ENCODE results near the gene MAGI2. TPM values are rescaled to one million over a fixed set of nuclear protein-coding genes. Genes with fewer than 3 reads are reported as not detected.
A peak's percentile ranks its signal among the peaks of the same experiment; 100 is the strongest.
"Not testable (repeated sequence)": the region's sequence is repeated elsewhere in the genome, so short reads cannot be mapped to it uniquely, and the experiment has no call there.

Gene MAGI2
- total and polyA plus RNA-seq, 2 experiments from 2014 or later = 3.5 to 4.1 TPM

DNA sequence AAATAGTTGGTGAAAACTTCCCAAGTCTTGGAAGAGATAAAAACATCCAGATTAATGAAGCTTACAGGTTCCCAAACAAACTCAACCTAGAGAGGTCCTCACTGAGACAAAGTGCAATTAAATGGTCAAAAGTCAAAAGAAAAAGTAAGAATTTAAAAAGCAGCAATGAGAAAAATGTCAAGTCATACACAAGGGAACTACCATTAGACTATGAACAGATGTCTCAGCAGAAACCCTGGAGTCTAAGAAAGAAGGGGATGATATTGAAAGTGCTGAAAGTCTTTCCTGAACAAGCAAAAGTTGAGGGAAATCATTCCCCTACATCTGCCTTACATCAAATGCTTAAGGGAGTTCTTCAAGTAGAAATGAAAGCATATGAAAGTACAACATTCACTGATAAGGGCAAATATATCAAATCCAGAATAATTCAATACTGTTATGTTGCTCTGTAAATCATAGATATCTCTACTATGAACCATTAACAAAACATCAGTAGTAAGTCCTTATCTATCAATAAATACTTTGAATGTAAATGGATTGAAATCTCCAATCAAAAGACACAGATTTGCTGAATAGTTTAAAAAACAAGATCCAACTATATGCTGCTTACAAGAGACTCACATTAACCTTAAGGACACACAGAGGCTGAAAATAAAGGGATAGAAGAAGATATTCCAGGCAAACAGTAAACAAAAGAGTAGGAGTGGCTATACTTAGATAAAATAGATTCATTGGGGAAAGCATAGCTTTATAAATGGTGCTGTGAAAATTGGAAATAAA lies 1205.4 kb downstream of the MAGI2 start:
- Histone ChIP-seq H3K4me3 (no peak overlapping the region), H3K4me1 (ENCODE audit: insufficient read depth) (no peaks in the 10 kb centered on the region), H4K20me1 (ENCODE audit: insufficient read depth) (no peaks in the 10 kb centered on the region), H3K4me2 (ENCODE audit: unreplicated experiment) (no peak overlapping the region), H3K79me2 (ENCODE audit: insufficient read depth) (no peaks in the 10 kb centered on the region), H2AFZ (no peak overlapping the region), H3K27ac (no peak overlapping the region), H3K9me2 (ENCODE audit: insufficient read depth) (no peaks in the 10 kb centered on the region), H3K9me3 (ENCODE audit: low read depth) (peaks cover 3% of the 10 kb centered on the region), H3K36me3 (ENCODE audit: low read depth) (no peaks in the 10 kb centered on the region), H3K9ac (no peak overlapping the region), H3F3A (ENCODE audit: insufficient read depth) (no peaks in the 10 kb centered on the region), H3K27me3 (replicated peaks; ENCODE audit: insufficient read depth) (no peaks in the 10 kb centered on the region)
- no peak for TF ChIP-seq EZH2 (IDR thresholded peaks at IDR 0.05; ENCODE audit: insufficient read depth, poor library complexity, severe bottlenecking)
- TF ChIP-seq EZH2phosphoT487 (IDR thresholded peaks at IDR 0.05; ENCODE audit: insufficient read depth, low read depth) = no peak
- no peak for DNase-seq
- in situ Hi-C loops (cut with MboI) = no loop called here

DNA sequence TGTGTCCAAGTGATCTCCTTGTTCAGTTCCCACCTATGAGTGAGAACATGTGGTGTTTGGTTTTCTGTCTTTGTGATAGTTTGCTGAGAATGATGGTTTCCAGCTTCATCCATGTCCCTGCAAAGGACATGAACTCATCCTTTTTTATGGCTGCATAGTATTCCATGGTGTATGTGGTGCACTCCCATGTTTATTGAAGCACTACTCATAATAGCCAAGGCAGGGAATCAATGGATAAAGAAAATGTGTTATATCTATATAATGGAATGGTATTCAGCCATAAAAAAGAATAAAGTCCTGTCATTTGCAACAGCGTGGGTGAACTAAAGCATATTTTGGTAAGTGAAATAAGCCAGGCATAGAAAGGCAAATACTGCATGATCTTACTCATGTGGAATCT lies 1213.3 kb downstream of the MAGI2 start:
- H3K4me3 ChIP-seq; H3K9ac ChIP-seq; H4K20me1 ChIP-seq (ENCODE audit: insufficient read depth); H3K4me1 ChIP-seq (ENCODE audit: insufficient read depth); H3K9me2 ChIP-seq (ENCODE audit: insufficient read depth); H3K9me3 ChIP-seq (ENCODE audit: low read depth); H3K4me2 ChIP-seq (ENCODE audit: unreplicated experiment); in situ Hi-C loops (cut with MboI); H3K36me3 ChIP-seq (ENCODE audit: low read depth); H3F3A ChIP-seq (ENCODE audit: insufficient read depth); H3K27ac ChIP-seq; H2AFZ ChIP-seq; DNase-seq; H3K27me3 ChIP-seq (replicated peaks; ENCODE audit: insufficient read depth); H3K79me2 ChIP-seq (ENCODE audit: insufficient read depth): not testable (repeated sequence)
- 82 to 86% methylated on average over 1 of the region's 1 CpG for WGBS, 2 experiments (ENCODE audit: low coverage in 1 of 2, low lambda C conversion rate in 2 of 2, missing lambda C conversion rate in 2 of 2)

DNA sequence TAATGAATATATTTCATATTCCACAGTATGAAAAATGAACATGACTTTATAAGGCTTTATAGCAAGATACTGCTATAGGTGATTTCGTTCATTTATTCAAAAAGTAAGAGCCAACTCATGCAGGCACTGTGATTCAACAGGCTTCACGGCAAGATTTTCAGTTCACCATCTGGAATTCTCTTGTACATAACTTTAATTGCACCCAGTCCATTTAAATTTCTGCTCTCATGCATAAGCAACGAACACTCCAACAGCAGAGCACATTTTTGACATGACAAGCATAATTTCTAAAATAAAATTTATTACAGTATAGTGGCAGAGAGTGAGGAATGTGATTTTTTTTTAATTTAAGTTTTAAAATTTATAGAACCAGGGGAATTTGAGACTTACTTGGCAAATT lies 1218.8 kb downstream of the MAGI2 start:
- in situ Hi-C loops (cut with MboI) = no loop called here
- no peaks in the 10 kb centered on the region for H3K9me2 ChIP-seq (ENCODE audit: insufficient read depth)
- no peak for DNase-seq

DNA sequence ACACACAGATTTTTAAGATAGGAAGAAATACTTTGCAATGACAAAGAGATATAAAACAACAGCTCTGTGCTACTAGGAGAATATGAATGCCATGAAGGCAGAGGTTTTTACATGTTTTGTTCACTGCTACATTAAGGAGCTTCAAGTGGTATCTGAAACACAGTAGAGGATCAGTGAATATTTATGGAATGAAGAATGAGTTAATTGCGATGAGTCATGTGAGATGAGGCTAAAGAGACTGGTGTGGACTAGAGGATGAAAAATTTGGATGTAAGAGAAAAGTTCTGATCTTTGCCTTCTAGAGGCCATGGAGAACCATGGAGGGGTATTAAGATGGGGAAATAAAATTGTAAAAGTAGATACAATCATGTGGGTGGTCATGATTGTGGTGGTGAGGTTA lies 1220.7 kb downstream of the MAGI2 start:
- peak; percentile 70 for DNase-seq
- in situ Hi-C loops (cut with MboI) = no loop called here

More for the DNA sequence above, 1218.8 kb downstream of the MAGI2 start:
- Histone ChIP-seq H3K9me3 (ENCODE audit: low read depth) (no peaks in the 10 kb centered on the region), H3K79me2 (ENCODE audit: insufficient read depth) (no peaks in the 10 kb centered on the region), H3K4me3 (no peak overlapping the region), H4K20me1 (ENCODE audit: insufficient read depth) (no peaks in the 10 kb centered on the region), H2AFZ (no peak overlapping the region), H3K27ac (no peak overlapping the region), H3F3A (ENCODE audit: insufficient read depth) (peaks cover 12% of the 10 kb centered on the region; the same call in 1 of the 2 replicates), H3K27me3 (replicated peaks; ENCODE audit: insufficient read depth) (no peaks in the 10 kb centered on the region), H3K36me3 (ENCODE audit: low read depth) (no peaks in the 10 kb centered on the region), H3K4me2 (ENCODE audit: unreplicated experiment) (no peak overlapping the region), H3K9ac (no peak overlapping the region), H3K4me1 (ENCODE audit: insufficient read depth) (peaks cover 9% of the 10 kb centered on the region)
- TF ChIP-seq EZH2phosphoT487 (IDR thresholded peaks at IDR 0.05; ENCODE audit: insufficient read depth, low read depth) (no peak), EZH2 (IDR thresholded peaks at IDR 0.05; ENCODE audit: insufficient read depth, poor library complexity, severe bottlenecking) (no peak)
- 31% methylated on average over 3 of the region's 3 CpGs for WGBS, 2 experiments (ENCODE audit: low coverage in 1 of 2, low lambda C conversion rate in 2 of 2, missing lambda C conversion rate in 2 of 2)

More for the DNA sequence above, 1220.7 kb downstream of the MAGI2 start:
- TF ChIP-seq EZH2phosphoT487 (IDR thresholded peaks at IDR 0.05; ENCODE audit: insufficient read depth, low read depth) (no peak), EZH2 (IDR thresholded peaks at IDR 0.05; ENCODE audit: insufficient read depth, poor library complexity, severe bottlenecking) (no peak)
- H3K27ac ChIP-seq = no peak overlapping the region
- 85 to 87% methylated on average over 1 of the region's 1 CpG for WGBS, 2 experiments (ENCODE audit: low coverage in 1 of 2, low lambda C conversion rate in 2 of 2, missing lambda C conversion rate in 2 of 2)
- H3K27me3 ChIP-seq (replicated peaks; ENCODE audit: insufficient read depth) = no peaks in the 10 kb centered on the region
- peaks cover 9% of the 10 kb centered on the region for H3K4me1 ChIP-seq (ENCODE audit: insufficient read depth)
- no peak overlapping the region for H3K4me3 ChIP-seq
- no peaks in the 10 kb centered on the region for H3K36me3 ChIP-seq (ENCODE audit: low read depth)
- peak overlapping the region; percentile 9; the same call in 1 of the 2 replicates for H2AFZ ChIP-seq
- H3F3A ChIP-seq (ENCODE audit: insufficient read depth) = peaks cover 12% of the 10 kb centered on the region; the same call in 1 of the 2 replicates
- no peaks in the 10 kb centered on the region for H4K20me1 ChIP-seq (ENCODE audit: insufficient read depth)
- peak overlapping the region; percentile 14 for H3K4me2 ChIP-seq (ENCODE audit: unreplicated experiment)
- no peaks in the 10 kb centered on the region for H3K79me2 ChIP-seq (ENCODE audit: insufficient read depth)
- H3K9me3 ChIP-seq (ENCODE audit: low read depth) = no peaks in the 10 kb centered on the region
- no peaks in the 10 kb centered on the region for H3K9me2 ChIP-seq (ENCODE audit: insufficient read depth)
- no peak overlapping the region for H3K9ac ChIP-seq
